Keratinocyte (primary cell): ENCODE data around the gene MEGF11. TPM values are rescaled to one million over a fixed set of nuclear protein-coding genes. Genes with fewer than 3 reads are reported as not detected.

Experiments
- DNase-seq: peaks from one replicate; pipeline ENCODE4 v3.0.0-alpha.2; 2011; ENCODE audit warnings: low read depth, missing footprints, low spot score
- FAIRE-seq: peaks from 2 replicates; lab custom pipeline; 2011; peaks lifted over from hg19 to GRCh38; lab: Jason Lieb, UNC
- H2AFZ ChIP-seq: 2 replicates; pipeline ENCODE4 v1.6.0; 2012; ENCODE audit warnings: low read length, control low read depth, inconsistent platforms; ENCODE audit not compliant: control insufficient read depth
- H3K27ac ChIP-seq: 2 replicates; pipeline ENCODE4 v1.5.1; 2011; ENCODE audit warnings: low read length; ENCODE audit not compliant: control insufficient read depth, insufficient read depth
- H3K27me3 ChIP-seq: 3 replicates; pipeline ENCODE4 v1.6.0; 2011; ENCODE audit warnings: low read length; ENCODE audit not compliant: control insufficient read depth, insufficient read depth; ENCODE audit errors: extremely low read depth
- H3K36me3 ChIP-seq, 2 experiments: 2 replicates in 1 of 2; 3 replicates in 1 of 2; pipeline ENCODE4 v1.5.1; 2011; ENCODE audit warnings: low read length in 2 of 2, mild to moderate bottlenecking in 1 of 2; ENCODE audit not compliant: control insufficient read depth in 2 of 2, insufficient read depth in 2 of 2; ENCODE audit errors: extremely low read depth in 1 of 2
- H3K4me1 ChIP-seq: 3 replicates; pipeline ENCODE4 v1.5.1; 2011; ENCODE audit warnings: low read length; ENCODE audit not compliant: control insufficient read depth, insufficient read depth; ENCODE audit errors: extremely low read depth
- H3K4me2 ChIP-seq: 3 replicates; pipeline ENCODE4 v1.6.0; 2011; ENCODE audit warnings: low read depth, low read length; ENCODE audit not compliant: control insufficient read depth, insufficient read depth; ENCODE audit errors: extremely low read depth
- H3K4me3 ChIP-seq, 3 experiments: fragments of 200-600 bp in 1 of 3; sonication (generic) in 1 of 3; 2 replicates in 2 of 3; 3 replicates in 1 of 3; pipeline ENCODE4 v1.5.1; 2011 to 2016; ENCODE audit warnings: low read length in 3 of 3, mild to moderate bottlenecking in 3 of 3, control low read depth in 2 of 3, inconsistent platforms in 1 of 3, low read depth in 1 of 3, mixed read lengths in 1 of 3, mixed run types in 1 of 3, moderate library complexity in 1 of 3; ENCODE audit not compliant: control insufficient read depth in 2 of 3, insufficient read depth in 2 of 3; ENCODE audit errors: extremely low read depth in 1 of 3
- H3K79me2 ChIP-seq: 2 replicates; pipeline ENCODE4 v1.6.0; 2012; ENCODE audit warnings: low read length; ENCODE audit not compliant: control insufficient read depth, insufficient read depth
- H3K9ac ChIP-seq: 3 replicates; pipeline ENCODE4 v1.6.0; 2011; ENCODE audit warnings: low read length; ENCODE audit not compliant: control insufficient read depth, insufficient read depth; ENCODE audit errors: extremely low read depth
- H3K9me1 ChIP-seq: 3 replicates; pipeline ENCODE4 v1.6.0; 2011; ENCODE audit warnings: low read length; ENCODE audit not compliant: control insufficient read depth, insufficient read depth; ENCODE audit errors: extremely low read depth
- H3K9me3 ChIP-seq: 2 replicates; pipeline ENCODE4 v1.5.1; 2012; ENCODE audit warnings: low read depth, low read length; ENCODE audit not compliant: control insufficient read depth
- H4K20me1 ChIP-seq: 3 replicates; pipeline ENCODE4 v1.6.0; 2011; ENCODE audit warnings: low read length; ENCODE audit not compliant: control insufficient read depth, insufficient read depth; ENCODE audit errors: extremely low read depth
- CTCF ChIP-seq, 3 experiments: IDR thresholded peaks in 1 of 3; conservative IDR thresholded peaks in 1 of 3; optimal IDR thresholded peaks in 1 of 3; 2 replicates in 2 of 3; 3 replicates in 1 of 3; pipeline versions ENCODE3 to v1.5.1; 2011; ENCODE audit warnings: low read length in 3 of 3, mild to moderate bottlenecking in 3 of 3, moderate library complexity in 2 of 3, control low read depth in 1 of 3, inconsistent platforms in 1 of 3; ENCODE audit not compliant: insufficient read depth in 2 of 3; ENCODE audit errors: extremely low read depth in 1 of 3
- EZH2 ChIP-seq: IDR thresholded peaks from one replicate; pipeline ENCODE4 v1.6.1; 2012; ENCODE audit warnings: inconsistent platforms, mild to moderate bottlenecking, low read length, moderate library complexity
- dilution Hi-C: fragments of 300-500 bp; cut with MboI; formaldehyde crosslinking; loops from one replicate; pipeline ENCODE4 v1.7.0; 2020; ENCODE audit warnings: low sequenced_read_pairs; ENCODE audit not compliant: extremely low pct_ligation_motif_present
- polyA plus RNA-seq, 5 experiments: library from polyadenylated mRNA; depleted of rRNA in 3 of 5; stranded (reverse) in 3 of 5; stranded (forward) in 1 of 5; unstranded in 1 of 5; fragments of >200 nt; gene quantifications; 1 replicate in 1 of 5; 2 replicates in 3 of 5; 3 replicates in 1 of 5; pipeline versions ENCODE4 v1.2.1 to v1.2.3, GENCODE V29; 2011 to 2012; ENCODE audit warnings: missing spikeins in 2 of 5, low read depth in 1 of 5, low replicate concordance in 1 of 5

The MEGF11 gene
- polyA plus RNA-seq, 1 donor (not counting 4 experiments of a cell fraction or from before 2014, with no cell fraction given): not detected

GRCh38 chr15:65949011-65949410, 304.5 kb downstream of the MEGF11 start:
- Histone ChIP-seq H3K36me3 (no peaks in the 10 kb centered on the region), H4K20me1 (no peaks in the 10 kb centered on the region), H3K79me2 (no peaks in the 10 kb centered on the region), H3K9me1 (no peaks in the 10 kb centered on the region), H3K4me3 (no peak overlapping the region), H2AFZ (no peak overlapping the region), H3K27me3 (peaks cover 8% of the 10 kb centered on the region), H3K9me3 (no peaks in the 10 kb centered on the region), H3K4me2 (no peak overlapping the region), H3K27ac (no peak overlapping the region), H3K4me1 (peaks cover 3% of the 10 kb centered on the region), H3K9ac (no peak overlapping the region)
- TF ChIP-seq CTCF (optimal IDR thresholded peaks at IDR 0.05 in 1 of 3, IDR thresholded peaks at IDR 0.05 in 1 of 3, conservative IDR thresholded peaks at IDR 0.05 in 1 of 3; ENCODE audit: extremely low read depth in 1 of 3, insufficient read depth in 2 of 3, low read length in 3 of 3) (no peak), EZH2 (no peak)
- FAIRE-seq (no peak), DNase-seq (no peak)
- dilution Hi-C loops: no loop called here

- Histone ChIP-seq H3K27me3 (peaks cover 8% of the 10 kb centered on the region), H3K9me1 (no peaks in the 10 kb centered on the region), H2AFZ (no peak overlapping the region), H3K4me2 (no peak overlapping the region), H3K9me3 (no peaks in the 10 kb centered on the region), H3K4me3 (no peak overlapping the region), H3K79me2 (no peaks in the 10 kb centered on the region), H3K4me1 (no peaks in the 10 kb centered on the region), H4K20me1 (no peaks in the 10 kb centered on the region), H3K36me3 (no peaks in the 10 kb centered on the region), H3K27ac (no peak overlapping the region), H3K9ac (no peak overlapping the region)
- FAIRE-seq: no peak
- dilution Hi-C loops: no loop called here
- no peak for DNase-seq
- TF ChIP-seq CTCF (optimal IDR thresholded peaks at IDR 0.05 in 1 of 3, IDR thresholded peaks at IDR 0.05 in 1 of 3, conservative IDR thresholded peaks at IDR 0.05 in 1 of 3; ENCODE audit: extremely low read depth in 1 of 3, insufficient read depth in 2 of 3, low read length in 3 of 3) (no peak), EZH2 (no peak)
Observed at GRCh38 chr15:65948383-65948782, 305.2 kb downstream of the MEGF11 start.
